K562 (cell line): ENCODE results near the gene ATXN1. TPM values are rescaled to one million over a fixed set of nuclear protein-coding genes. Genes with fewer than 3 reads are reported as not detected.

Experiments used
- ATAC-seq: fragments of 200-7000 bp; cut with Tn5 transposase; 3 replicates; pipeline ENCODE4 v1.9.1; 2020; ENCODE audit warnings: moderate library complexity
- BruUV-seq: library from RNA; stranded (reverse); fragments of 400-500 nt; replicated peaks from 2 replicates; lab custom pipeline; 2021; lab: Mats Ljungman, UMichigan
- CTCF ChIA-PET: fragments of 300-600 bp; formaldehyde crosslinking; extraction: SDS; loops from one replicate; lab custom pipeline; 2021; ENCODE audit warnings: low intra/inter-chr PET ratio; lab: Yijun Ruan, JAX
- POLR2A ChIA-PET: fragments of 300-600, 350-650 bp; sonication (Branson Sonifier 250); formaldehyde crosslinking; extraction: SDS; loops from one replicate; lab custom pipeline; 2021; ENCODE audit warnings: antibody characterized with exemption, inconsistent platforms; lab: Yijun Ruan, JAX
- DNase-seq, 4 experiments: peaks; one replicate each; pipeline versions ENCODE4 v3.0.0 to v3.0.0-alpha.2; 2011 to 2018; ENCODE audit warnings: low spot score in 3 of 4, mixed read lengths in 3 of 4; ENCODE audit errors: extremely low read depth in 1 of 4
- FAIRE-seq: peaks from 2 replicates; lab custom pipeline; 2011; peaks lifted over from hg19 to GRCh38; lab: Jason Lieb, UNC
- H2AFZ ChIP-seq: 2 replicates; pipeline ENCODE4 v1.6.0; 2011; ENCODE audit warnings: low read depth, low read length, control low read depth, inconsistent platforms
- H3K27ac ChIP-seq: fragments of 200-600 bp; 3 replicates; pipeline ENCODE4 v1.8.0; 2011; ENCODE audit warnings: low read depth, mild to moderate bottlenecking, control low read depth, inconsistent platforms, low read length, moderate library complexity, mixed read lengths; ENCODE audit errors: extremely low read depth
- H3K27me3 ChIP-seq, 2 experiments: fragments of 300-600 bp in 1 of 2; 2 replicates in 1 of 2; 3 replicates in 1 of 2; pipeline versions ENCODE4 v1.6.0 to v1.8.0; 2011; ENCODE audit warnings: inconsistent platforms in 2 of 2, low read length in 2 of 2, mild to moderate bottlenecking in 1 of 2, mixed read lengths in 1 of 2, moderate library complexity in 1 of 2; ENCODE audit not compliant: control insufficient read depth in 2 of 2, insufficient read depth in 2 of 2
- H3K36me3 ChIP-seq: fragments of 300-600 bp; 3 replicates; pipeline ENCODE4 v1.8.0; 2011; ENCODE audit warnings: mild to moderate bottlenecking, low read length, inconsistent platforms; ENCODE audit not compliant: control insufficient read depth, insufficient read depth
- H3K4me1 ChIP-seq, 2 experiments: fragments of 200-600 bp in 1 of 2; replicated peaks in 1 of 2; 2 replicates in 1 of 2; 3 replicates in 1 of 2; pipeline versions ENCODE4 v1.5.1 to v1.8.0; 2011; ENCODE audit warnings: inconsistent platforms in 2 of 2, low read length in 2 of 2, mild to moderate bottlenecking in 1 of 2, mixed read lengths in 1 of 2, moderate library complexity in 1 of 2; ENCODE audit not compliant: control insufficient read depth in 2 of 2, insufficient read depth in 2 of 2
- H3K4me2 ChIP-seq: 2 replicates; pipeline ENCODE4 v1.6.1; 2011; ENCODE audit warnings: low read length, control low read depth, inconsistent platforms, mixed read lengths; ENCODE audit not compliant: insufficient read depth
- H3K4me3 ChIP-seq: fragments of 200-600 bp; sonication (generic), shearing (Covaris generic); 2 replicates; pipeline ENCODE4 v1.5.1; 2016; ENCODE audit warnings: control low read depth, inconsistent platforms
- H3K79me2 ChIP-seq: fragments of 200-600 bp; 3 replicates; pipeline ENCODE4 v1.8.0; 2011; ENCODE audit warnings: low read length, inconsistent platforms; ENCODE audit not compliant: control insufficient read depth, insufficient read depth
- H3K9ac ChIP-seq, 2 experiments: 2 replicates each; pipeline versions ENCODE4 v1.6.0 to v1.6.1; 2011; ENCODE audit warnings: low read depth in 2 of 2, low read length in 2 of 2, control low read depth in 1 of 2, inconsistent platforms in 1 of 2, mild to moderate bottlenecking in 1 of 2, mixed read lengths in 1 of 2; ENCODE audit not compliant: insufficient read depth in 1 of 2
- H3K9me1 ChIP-seq: one replicate; pipeline ENCODE4 v1.6.0; 2011; ENCODE audit warnings: inconsistent platforms, mild to moderate bottlenecking, low read length, moderate library complexity; ENCODE audit not compliant: control insufficient read depth, insufficient read depth
- H3K9me3 ChIP-seq: replicated peaks from 2 replicates; pipeline ENCODE4 v1.5.1; 2011; ENCODE audit warnings: low read depth, low read length, inconsistent platforms; ENCODE audit not compliant: control insufficient read depth, insufficient read depth
- H4K20me1 ChIP-seq: replicated peaks from 2 replicates; pipeline ENCODE4 v1.6.1; 2011; ENCODE audit warnings: low read length, inconsistent platforms, mixed read lengths; ENCODE audit not compliant: control insufficient read depth, insufficient read depth
- BCL6 ChIP-seq: fragments of 250-450 bp; sonication (Bioruptor Pico); IDR thresholded peaks from 2 replicates; pipeline ENCODE4 v1.4.0; 2020
- BRF2 ChIP-seq: IDR thresholded peaks from 3 replicates; pipeline ENCODE4 v1.6.1; 2011; ENCODE audit warnings: borderline replicate concordance, mild to moderate bottlenecking; ENCODE audit not compliant: insufficient read length, insufficient read depth
- CHD1 ChIP-seq: fragments of 200-600 bp; sonication (generic); IDR thresholded peaks from one replicate; pipeline ENCODE4 v1.6.1; 2012; ENCODE audit warnings: mild to moderate bottlenecking, moderate library complexity, low read length, inconsistent platforms
- CXXC5 ChIP-seq: fragments of 250-450 bp; sonication (Bioruptor Pico); IDR thresholded peaks from 2 replicates; pipeline ENCODE4 v1.8.0; 2022; ENCODE audit warnings: inconsistent platforms, mild to moderate bottlenecking, moderate library complexity
- KDM2B ChIP-seq: fragments of 250-450 bp; sonication (Bioruptor Pico); IDR thresholded peaks from 2 replicates; pipeline ENCODE4 v1.8.0; 2021; ENCODE audit warnings: mild to moderate bottlenecking, moderate library complexity
- LEF1 ChIP-seq: fragments of 450-650 bp; IDR thresholded peaks from 2 replicates; pipeline ENCODE4 v1.6.1; 2016; ENCODE audit warnings: mild to moderate bottlenecking
- MEIS2 ChIP-seq: fragments of 450-650 bp; IDR thresholded peaks from 2 replicates; pipeline ENCODE4 v1.6.1; 2014; ENCODE audit warnings: mild to moderate bottlenecking; ENCODE audit not compliant: partially characterized antibody
- PCBP1 ChIP-seq: fragments of 200-400 bp; formaldehyde crosslinking; IDR thresholded peaks from 2 replicates; pipeline ENCODE4 v1.6.1; 2018; ENCODE audit warnings: mild to moderate bottlenecking, low read depth, low read length; ENCODE audit not compliant: poor library complexity, severe bottlenecking
- PML ChIP-seq: IDR thresholded peaks from 2 replicates; pipeline ENCODE4 v1.6.1; 2012; ENCODE audit warnings: low read length, inconsistent platforms
- TCF7L2 ChIP-seq: fragments of 150-350 bp; IDR thresholded peaks from 2 replicates; pipeline ENCODE4 v1.6.1; 2016; ENCODE audit warnings: low read depth, mild to moderate bottlenecking, low read length, moderate library complexity
- ZNF140 ChIP-seq: fragments of 250-450 bp; sonication (Bioruptor Pico); IDR thresholded peaks from 2 replicates; pipeline ENCODE4 v1.8.0; 2021; ENCODE audit warnings: moderate library complexity, mild to moderate bottlenecking, inconsistent platforms
- ZNF232 ChIP-seq: sonication (generic); formaldehyde crosslinking; IDR thresholded peaks from 2 replicates; pipeline ENCODE4 v1.8.0; 2022; ENCODE audit warnings: mild to moderate bottlenecking, missing genetic modification reagents
- ZNF41 ChIP-seq: fragments of 250-450 bp; sonication (Bioruptor Pico); conservative IDR thresholded peaks from 2 replicates; pipeline ENCODE4 v1.4.0; 2020; ENCODE audit warnings: mild to moderate bottlenecking
- ZNF77 ChIP-seq: fragments of 250-450 bp; sonication (Bioruptor Pico); IDR thresholded peaks from 2 replicates; pipeline ENCODE4 v1.5.0; 2020
- ZNF830 ChIP-seq: fragments of 250-450 bp; sonication (Bioruptor Pico); IDR thresholded peaks from 2 replicates; pipeline ENCODE4 v1.5.0; 2021; ENCODE audit warnings: mild to moderate bottlenecking
- WGBS: fragments of 100-300 bp; shearing (Covaris generic); methylation state at CpG from one replicate; pipeline ENCODE4 v1.1.6; 2016; ENCODE audit warnings: low coverage, mixed read lengths; ENCODE audit not compliant: insufficient coverage; ENCODE audit errors: missing lambda C conversion rate; 5-methylcytosine and 5-hydroxymethylcytosine counted together
- in situ Hi-C: fragments of 300-500 bp; cut with MboI; formaldehyde crosslinking; loops from 4 replicates; pipeline ENCODE4 v1.15.0; 2018; ENCODE audit warnings: inconsistent platforms, mixed read lengths
- intact Hi-C: fragments of 100-400 bp; cut with micrococcal nuclease; formaldehyde crosslinking; loops from 2 replicates; pipeline ENCODE4 v1.14.2; 2022
- polyA plus RNA-seq, 8 experiments: library from polyadenylated mRNA; depleted of rRNA in 4 of 8; stranded (reverse) in 5 of 8; unstranded in 3 of 8; fragments of >200 nt; fragmentation: Nextera tagmentation in 2 of 8; fragmentation: Illumina TruSeq in 1 of 8; extraction: Ambion mirVana in 2 of 8; extraction: Trizol in 1 of 8; gene quantifications; 2 replicates each; pipeline versions ENCODE4 v1.2.1 to v1.2.3, GENCODE V29; 2011 to 2014; ENCODE audit warnings: inconsistent platforms in 1 of 8, missing spikeins in 1 of 8
- total RNA-seq, 7 experiments: library from RNA; depleted of rRNA in 6 of 7; stranded (reverse); fragments of >200 nt in 6 of 7; fragmentation: Illumina TruSeq in 2 of 7; extraction: Trizol in 2 of 7; gene quantifications; 2 replicates each; pipeline versions ENCODE4 v1.2.1 to v1.2.3, GENCODE V29; 2011 to 2021; ENCODE audit warnings: low replicate concordance in 1 of 7
- TF ChIP-seq, protein P1 (sequence below), 2 experiments: IDR thresholded peaks in 1 of 2; conservative IDR thresholded peaks in 1 of 2; 2 replicates each; pipeline ENCODE4 v1.6.1; 2016; ENCODE audit warnings: low read depth in 2 of 2, mild to moderate bottlenecking in 1 of 2, missing compliant biosample characterization in 1 of 2, missing genetic modification characterization in 1 of 2, moderate library complexity in 1 of 2
- TF ChIP-seq, protein P2 (sequence below): fragments of 450-650 bp; IDR thresholded peaks from 2 replicates; pipeline ENCODE4 v1.6.1; 2016; ENCODE audit warnings: borderline replicate concordance

Gene ATXN1
- total and polyA plus RNA-seq, 9 of the 15 experiments (the other 6 are each of a cell fraction or from before 2014, with no cell fraction given) = under 0.01 to 1.2 (median 0.58) TPM

GRCh38 chr6:16568128-16568527 lies 193.1 kb downstream of the ATXN1 start (continued):
- TF ChIP-seq, protein P1, sequence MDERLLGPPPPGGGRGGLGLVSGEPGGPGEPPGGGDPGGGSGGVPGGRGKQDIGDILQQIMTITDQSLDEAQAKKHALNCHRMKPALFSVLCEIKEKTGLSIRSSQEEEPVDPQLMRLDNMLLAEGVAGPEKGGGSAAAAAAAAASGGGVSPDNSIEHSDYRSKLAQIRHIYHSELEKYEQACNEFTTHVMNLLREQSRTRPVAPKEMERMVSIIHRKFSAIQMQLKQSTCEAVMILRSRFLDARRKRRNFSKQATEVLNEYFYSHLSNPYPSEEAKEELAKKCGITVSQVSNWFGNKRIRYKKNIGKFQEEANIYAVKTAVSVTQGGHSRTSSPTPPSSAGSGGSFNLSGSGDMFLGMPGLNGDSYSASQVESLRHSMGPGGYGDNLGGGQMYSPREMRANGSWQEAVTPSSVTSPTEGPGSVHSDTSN (CRISPR knock-in tag; IDR thresholded peaks at IDR 0.05; ENCODE audit: low read depth) = no peak
- TF ChIP-seq, protein P1 (tag; conservative IDR thresholded peaks at IDR 0.05; ENCODE audit: low read depth) = peak; percentile 64
- TF ChIP-seq MEIS2 = peak; percentile 82
- TF ChIP-seq, all 486 proteins: peak for 3

DNA sequence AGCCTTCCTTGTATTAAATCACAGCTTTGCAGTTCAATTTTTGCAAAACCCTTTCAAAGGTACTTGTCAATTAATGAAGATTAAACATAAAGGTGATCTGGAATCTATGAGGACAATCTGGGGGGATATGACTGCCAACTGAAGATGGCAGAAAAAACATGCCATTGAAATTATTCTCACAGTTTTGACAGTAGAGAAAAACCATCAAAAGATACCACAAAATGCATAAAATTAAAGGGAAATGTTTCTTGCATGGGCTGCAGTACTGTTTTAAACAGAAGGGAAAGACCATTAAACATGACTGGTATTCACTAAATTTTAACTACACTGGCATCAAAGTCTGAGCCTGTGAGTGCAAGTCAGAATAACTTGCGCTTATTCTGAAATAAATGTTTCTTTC lies 194.2 kb downstream of the ATXN1 start:
- H3K36me3 ChIP-seq = no peaks in the 10 kb centered on the region
- POLR2A ChIA-PET = no interaction called here
- H3K4me2 ChIP-seq = no peak overlapping the region
- CTCF ChIA-PET = no interaction called here
- FAIRE-seq = no peak
- no peak overlapping the region for H3K9ac ChIP-seq
- no peaks in the 10 kb centered on the region for H4K20me1 ChIP-seq
- H3K4me1 ChIP-seq = no peaks in the 10 kb centered on the region
- BruUV-seq = no TSS peak
- H2AFZ ChIP-seq = no peak overlapping the region
- DNase-seq = no peak
- no peak overlapping the region for H3K4me3 ChIP-seq
- in situ Hi-C loops (no loop called here), intact Hi-C loops (no loop called here)
- no peaks in the 10 kb centered on the region for H3K9me1 ChIP-seq
- no peaks in the 10 kb centered on the region for H3K79me2 ChIP-seq
- no peaks in the 10 kb centered on the region for H3K9me3 ChIP-seq
- peaks cover 4% of the 10 kb centered on the region in 2 experiments; a peak in 2 of 5 replicates for H3K27me3 ChIP-seq
- 0% methylated on average over 1 of the region's 1 CpG for WGBS
- ATAC-seq = no peak
- no peak overlapping the region for H3K27ac ChIP-seq
- TF ChIP-seq PML (no peak), CHD1 (no peak), ZNF140 (no peak), ZNF232 (CRISPR knock-in tag) (no peak), CXXC5 (CRISPR knock-in tag) (no peak), ZNF41 (CRISPR knock-in tag) (no peak), ZNF830 (CRISPR knock-in tag) (no peak), LEF1 (no peak), KDM2B (CRISPR knock-in tag) (no peak), ZNF77 (no peak), PCBP1 (no peak), BCL6 (CRISPR knock-in tag) (no peak), TCF7L2 (no peak), BRF2 (no peak)
- TF ChIP-seq, protein P2, sequence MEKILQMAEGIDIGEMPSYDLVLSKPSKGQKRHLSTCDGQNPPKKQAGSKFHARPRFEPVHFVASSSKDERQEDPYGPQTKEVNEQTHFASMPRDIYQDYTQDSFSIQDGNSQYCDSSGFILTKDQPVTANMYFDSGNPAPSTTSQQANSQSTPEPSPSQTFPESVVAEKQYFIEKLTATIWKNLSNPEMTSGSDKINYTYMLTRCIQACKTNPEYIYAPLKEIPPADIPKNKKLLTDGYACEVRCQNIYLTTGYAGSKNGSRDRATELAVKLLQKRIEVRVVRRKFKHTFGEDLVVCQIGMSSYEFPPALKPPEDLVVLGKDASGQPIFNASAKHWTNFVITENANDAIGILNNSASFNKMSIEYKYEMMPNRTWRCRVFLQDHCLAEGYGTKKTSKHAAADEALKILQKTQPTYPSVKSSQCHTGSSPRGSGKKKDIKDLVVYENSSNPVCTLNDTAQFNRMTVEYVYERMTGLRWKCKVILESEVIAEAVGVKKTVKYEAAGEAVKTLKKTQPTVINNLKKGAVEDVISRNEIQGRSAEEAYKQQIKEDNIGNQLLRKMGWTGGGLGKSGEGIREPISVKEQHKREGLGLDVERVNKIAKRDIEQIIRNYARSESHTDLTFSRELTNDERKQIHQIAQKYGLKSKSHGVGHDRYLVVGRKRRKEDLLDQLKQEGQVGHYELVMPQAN = no peak
